Measurements from ENCODE around the gene ACADSB.

The ACADSB gene

GRCh38 chr10:123043409-123043925 lies 34.7 kb downstream of the ACADSB start:
- FAIRE-seq: peak; percentile 78

GRCh38 chr10:123044391-123044790 lies 35.6 kb downstream of the ACADSB start:
- no peak for FAIRE-seq

DNA sequence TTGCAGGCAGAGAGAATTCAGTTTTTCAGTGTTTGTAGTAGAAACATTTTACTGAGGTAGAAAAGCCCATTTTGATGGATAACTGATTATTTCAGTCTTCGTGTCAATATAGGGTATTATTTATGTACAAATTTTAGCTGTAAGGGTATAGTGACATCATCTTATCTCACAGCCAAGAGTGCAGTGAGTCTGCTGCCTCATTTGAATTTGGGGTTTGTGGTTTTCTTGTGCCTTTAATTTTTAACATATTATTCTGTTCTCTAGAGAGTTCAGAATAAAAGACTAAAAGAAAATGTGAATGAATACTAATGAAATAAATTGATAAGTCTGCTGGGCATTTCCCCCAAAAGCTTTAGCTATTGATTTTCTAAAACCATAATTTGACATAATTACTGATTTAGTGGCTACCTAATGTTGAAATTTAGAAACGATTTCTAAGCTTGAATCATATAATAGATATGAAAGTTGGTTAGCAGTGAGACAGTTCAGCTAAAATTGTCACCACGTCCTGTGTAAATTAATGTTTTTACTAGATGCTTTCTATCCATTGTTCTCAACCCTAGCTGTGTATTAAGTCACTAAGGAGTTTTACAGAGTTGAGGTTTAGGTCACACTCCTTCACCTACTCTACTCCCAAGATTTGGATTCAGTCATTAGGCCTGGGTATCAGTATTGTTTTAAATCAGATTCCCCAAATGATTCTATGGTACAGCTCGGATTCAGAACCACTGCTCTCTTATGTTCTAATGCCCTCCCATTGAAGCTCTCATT lies 37.3 kb downstream of the ACADSB start:
- no peak for FAIRE-seq

DNA sequence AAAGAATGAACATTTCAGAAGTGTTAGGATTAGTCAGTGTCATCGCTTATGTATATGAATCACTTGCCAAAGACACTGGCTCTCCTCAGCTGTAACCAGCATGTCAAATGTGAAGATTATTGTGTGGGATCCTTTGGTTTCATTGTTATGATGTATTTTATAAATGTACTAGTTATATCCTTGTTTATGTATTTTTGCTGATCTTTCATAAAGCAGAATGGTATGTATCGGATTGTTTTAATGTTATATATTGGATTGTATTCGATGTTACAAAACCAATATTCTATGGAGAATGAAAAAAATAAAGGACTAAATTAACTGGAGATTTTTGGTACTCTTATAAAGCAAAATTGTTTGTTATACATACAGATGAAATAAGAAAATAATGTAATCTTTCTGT lies 49.2 kb downstream of the ACADSB start:
- FAIRE-seq: no peak

DNA sequence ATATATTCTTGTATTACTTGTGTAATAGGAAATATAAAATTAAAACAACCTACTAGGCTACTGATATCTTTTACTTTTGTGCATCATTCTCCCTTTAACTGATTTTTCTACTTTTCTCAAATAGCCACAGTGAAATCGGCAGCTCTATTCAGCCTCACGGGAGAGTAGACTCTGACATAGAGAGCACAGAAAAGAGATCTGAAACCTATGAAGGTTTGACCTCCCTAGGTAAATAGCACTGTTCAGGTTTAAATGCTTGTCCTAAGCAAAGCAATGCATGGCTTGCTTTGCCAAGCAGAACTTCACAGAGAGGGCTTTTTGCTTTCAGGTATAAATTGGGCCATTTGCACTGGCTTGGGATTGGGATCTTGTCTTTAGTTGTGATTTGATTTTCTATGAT lies 53.1 kb downstream of the ACADSB start:
- no peak for FAIRE-seq

DNA sequence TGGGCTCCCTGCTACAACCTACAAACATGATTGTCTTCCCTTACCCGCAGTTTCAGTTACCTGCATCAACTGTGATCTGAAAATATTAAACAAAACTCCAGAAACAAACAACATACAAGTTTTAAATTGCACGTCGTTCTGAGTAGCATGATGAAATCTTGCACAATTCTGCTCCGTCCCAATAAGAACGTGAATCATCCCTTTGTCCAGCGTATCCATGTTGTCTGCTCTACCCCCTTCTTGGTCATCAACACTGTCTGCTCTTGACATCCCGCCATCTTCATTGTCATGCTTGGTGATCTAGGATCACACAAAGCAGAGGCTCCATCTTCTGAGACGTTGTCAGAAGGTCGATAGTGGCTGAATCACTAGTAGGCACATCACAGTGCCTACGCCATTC lies 53.9 kb downstream of the ACADSB start:
- no peak for FAIRE-seq

DNA sequence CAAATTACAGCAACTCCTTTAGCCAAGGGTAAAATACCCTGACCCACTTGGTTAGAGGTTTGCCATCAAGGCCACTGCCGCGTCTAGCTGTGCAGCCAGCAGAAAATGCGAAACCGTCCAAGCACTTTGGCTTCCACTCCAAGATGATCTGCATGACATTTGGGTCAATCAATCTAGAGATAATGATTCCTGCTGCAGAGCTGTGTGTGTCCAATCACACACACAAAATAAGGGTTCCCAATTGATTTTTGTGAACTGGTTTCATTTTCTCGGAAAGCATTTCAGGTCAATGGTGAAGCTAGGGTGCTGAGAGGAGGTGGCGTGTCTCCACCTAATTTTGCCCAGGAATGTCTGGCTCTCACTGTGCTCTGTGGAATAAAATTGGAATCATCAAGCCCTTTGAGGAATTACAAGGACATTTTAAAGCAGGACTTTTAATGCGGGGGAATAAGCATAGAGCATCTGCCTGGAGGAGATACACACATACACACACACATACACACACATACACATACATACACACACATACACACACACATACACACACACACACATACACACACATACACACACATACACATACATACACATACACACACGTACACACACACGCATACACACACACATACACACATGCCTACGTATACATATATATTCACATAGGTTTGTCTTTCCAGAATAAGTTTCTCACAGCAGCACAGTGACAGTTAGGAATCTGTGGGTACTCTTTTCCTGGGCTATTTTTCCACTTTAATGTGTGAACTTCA lies 59.5 kb downstream of the ACADSB start:
- FAIRE-seq: no peak

- no peak for FAIRE-seq
Observed at GRCh38 chr10:123069246-123069986, 60.6 kb downstream of the ACADSB start.

DNA sequence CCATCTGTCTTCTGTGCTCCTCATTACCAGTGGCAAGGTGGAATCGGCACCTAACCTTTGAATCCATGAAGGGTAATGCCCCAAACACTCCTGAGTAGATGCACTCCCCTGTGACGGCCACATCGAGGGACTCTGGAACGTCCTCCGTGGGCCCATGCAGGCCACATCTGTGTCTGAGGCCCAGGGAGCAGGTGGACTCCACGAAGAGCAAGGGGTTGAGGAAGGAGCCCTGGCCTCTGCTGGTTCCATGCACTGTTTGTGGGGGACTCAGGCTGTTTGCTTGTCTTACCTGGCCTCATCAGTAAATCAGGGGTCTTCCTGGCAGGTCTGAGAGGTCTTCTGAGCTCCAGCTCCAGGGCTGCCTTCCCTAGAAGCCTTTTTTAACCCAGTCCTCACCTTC lies 64.4 kb downstream of the ACADSB start:
- FAIRE-seq: no peak

- no peak for FAIRE-seq
Observed at GRCh38 chr10:123074215-123074614, 65.4 kb downstream of the ACADSB start.

GRCh38 chr10:123081896-123082295 lies 73.1 kb downstream of the ACADSB start:
- no peak for FAIRE-seq

DNA sequence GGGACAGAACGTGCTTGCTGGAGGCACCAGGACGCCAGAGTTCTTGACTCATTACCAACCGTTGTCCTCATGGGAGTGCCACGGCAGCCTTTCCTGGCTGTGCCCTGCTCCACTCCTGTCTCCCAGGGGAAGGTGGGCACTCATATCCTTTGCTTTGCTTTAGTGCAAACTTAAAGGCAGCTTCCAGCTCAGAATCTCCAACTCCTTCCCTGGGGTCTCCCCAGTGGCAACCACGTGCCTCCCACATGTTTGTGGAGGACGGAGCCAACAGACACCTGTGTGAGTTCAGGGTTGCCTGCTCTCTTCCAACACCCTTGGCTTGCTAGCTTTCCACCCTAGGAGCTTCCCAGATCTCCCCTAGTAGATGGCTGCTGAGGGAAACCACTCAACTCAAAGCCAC lies 75.0 kb downstream of the ACADSB start:
- FAIRE-seq: no peak

GRCh38 chr10:123086281-123086680 lies 77.5 kb downstream of the ACADSB start:
- no peak for FAIRE-seq

GRCh38 chr10:123087348-123087747 lies 78.5 kb downstream of the ACADSB start:
- no peak for FAIRE-seq

DNA sequence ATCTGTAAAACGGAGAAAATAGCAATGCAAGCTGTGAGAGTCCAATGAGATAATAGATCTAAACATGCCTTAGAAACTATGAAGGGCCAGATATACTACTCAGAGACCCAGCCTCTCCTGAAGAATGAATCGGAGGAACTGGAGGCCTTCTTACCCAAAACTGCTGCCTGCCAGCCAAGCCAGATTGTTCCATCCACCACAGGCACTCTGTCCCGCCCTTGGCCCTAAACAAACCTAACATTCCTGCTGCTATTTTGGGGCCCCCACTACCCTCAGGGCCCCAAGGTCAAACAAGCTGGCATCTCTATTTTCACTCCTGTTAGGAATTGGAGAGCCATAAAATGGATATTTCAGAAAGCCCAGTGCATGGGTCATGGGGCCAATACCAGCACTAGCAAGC lies 79.0 kb downstream of the ACADSB start:
- no peak for FAIRE-seq

DNA sequence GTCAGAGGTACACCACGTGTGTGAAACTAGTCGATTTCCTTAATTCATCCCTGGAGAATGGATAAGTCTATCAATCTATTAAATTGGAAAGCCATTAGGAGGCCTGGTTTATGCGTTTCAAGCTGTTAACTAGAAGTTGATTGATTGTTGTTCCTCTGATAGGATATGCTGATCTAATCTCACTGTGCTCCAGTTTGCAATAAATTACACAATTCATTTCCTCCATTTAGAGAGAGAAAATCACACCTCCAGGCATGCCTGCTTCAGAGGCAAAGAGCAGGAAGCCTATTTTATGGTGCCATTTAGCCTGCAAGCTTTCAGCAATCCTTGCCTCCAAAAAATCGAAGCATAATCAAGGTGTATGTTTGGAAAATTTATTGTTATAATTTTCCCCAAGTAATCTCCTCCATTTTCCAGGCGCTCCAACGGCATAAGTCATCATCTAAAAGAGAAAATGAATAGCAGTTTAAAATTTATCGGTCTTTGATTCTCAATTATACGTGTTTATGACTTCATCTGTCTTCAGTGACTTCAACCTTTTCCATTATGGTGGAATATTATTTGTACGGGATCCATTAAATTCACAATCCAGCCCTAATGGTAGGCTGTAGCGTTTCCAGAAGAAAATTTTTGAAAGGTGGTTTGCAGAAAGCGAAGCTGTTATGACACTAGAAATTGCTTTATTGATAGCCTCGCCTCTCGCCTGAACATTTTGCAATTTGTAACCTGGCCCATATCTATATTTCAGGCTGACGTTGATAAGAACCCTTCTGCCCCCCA lies 84.0 kb downstream of the ACADSB start:
- FAIRE-seq: no peak

- FAIRE-seq: no peak
Observed at GRCh38 chr10:123093489-123093888, 84.7 kb downstream of the ACADSB start.

DNA sequence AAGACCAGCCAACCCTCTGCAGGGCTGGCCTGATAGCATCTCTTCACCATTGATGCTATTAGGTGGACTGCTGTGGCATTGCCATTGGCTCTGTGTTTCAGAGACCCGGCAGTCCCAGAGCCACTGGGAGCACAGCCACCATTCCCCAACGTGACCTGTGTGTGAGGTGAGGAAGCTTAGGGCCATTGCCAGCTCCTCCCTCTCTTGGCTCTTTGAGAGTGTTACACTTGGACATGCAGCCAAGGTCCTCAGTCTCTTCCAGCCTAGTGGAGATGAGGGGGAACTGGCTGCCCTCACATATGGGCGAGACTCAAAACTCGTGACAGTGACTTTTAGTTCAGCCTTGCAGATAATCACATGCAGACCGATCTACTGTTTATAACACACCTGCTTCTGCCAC lies 87.6 kb downstream of the ACADSB start:
- no peak for FAIRE-seq

DNA sequence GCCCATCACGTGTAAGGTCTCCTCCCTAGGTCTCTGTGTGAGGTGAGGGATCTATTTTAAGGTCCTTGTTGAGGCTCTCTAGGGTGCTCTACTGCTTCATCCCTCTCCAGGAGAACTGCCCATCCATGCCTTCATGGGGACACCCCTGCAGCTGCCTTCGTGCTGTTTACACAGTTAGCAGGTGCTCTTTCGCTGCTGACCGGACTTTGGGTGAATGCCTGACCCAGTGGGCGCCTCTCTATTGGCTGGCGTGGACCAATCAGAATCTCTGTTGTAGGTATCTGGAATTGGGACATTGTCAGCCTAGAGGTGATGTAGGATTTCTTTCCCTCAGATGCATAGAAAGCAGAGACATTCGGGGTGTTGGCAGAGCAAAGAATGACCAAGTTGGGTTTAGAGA lies 88.2 kb downstream of the ACADSB start:
- FAIRE-seq: no peak

- no peak for FAIRE-seq
Observed at GRCh38 chr10:123100030-123100762, 91.4 kb downstream of the ACADSB start.

DNA sequence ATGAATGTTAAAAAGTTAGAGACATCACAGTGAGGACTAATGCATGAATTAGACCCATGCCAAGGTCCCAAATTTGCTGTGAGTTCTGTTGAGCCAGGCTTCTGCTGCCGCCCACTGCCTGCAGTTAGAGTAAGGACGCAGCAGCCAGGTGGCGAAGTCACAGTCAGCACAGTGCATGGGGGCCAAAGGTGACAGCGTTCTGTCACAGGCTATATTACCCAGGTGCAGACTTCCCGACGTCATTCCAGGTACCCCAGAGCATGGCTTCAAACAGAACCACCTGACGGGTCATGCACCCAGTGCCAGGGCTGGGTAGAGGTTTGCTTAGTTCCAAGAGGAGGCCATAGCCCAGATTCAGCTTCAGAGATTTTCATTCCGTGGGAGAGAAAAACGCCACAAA lies 93.1 kb downstream of the ACADSB start:
- FAIRE-seq: no peak

- no peak for FAIRE-seq
Observed at GRCh38 chr10:123102673-123103072, 93.9 kb downstream of the ACADSB start.

Measured in islet of Langerhans (tissue), 1 donor.